T-helper 1 cell treated with Interleukin-12 subunit alpha and Interleukin-12 subunit beta and Interleukin-4 antibody, amounts not matched to agents 30 μg/mL and 1 μg/mL, for 36 hours (primary cell): Measurements from ENCODE around the gene RAB20.
"Not testable (repeated sequence)": the region's sequence is repeated elsewhere in the genome, so short reads cannot be mapped to it uniquely, and the experiment has no call there.

Source experiments
- H3K27ac Mint-ChIP-seq: one replicate; pipeline ENCODE4 v1.8.0; 2021; ENCODE audit warnings: mild to moderate bottlenecking, mixed read lengths
- H3K27me3 Mint-ChIP-seq: one replicate; pipeline ENCODE4 v1.8.0; 2021; ENCODE audit warnings: low read depth, mixed read lengths
- H3K36me3 Mint-ChIP-seq: one replicate; pipeline ENCODE4 v1.8.0; 2021; ENCODE audit warnings: low read depth, mixed read lengths
- H3K4me1 Mint-ChIP-seq: one replicate; pipeline ENCODE4 v1.8.0; 2021; ENCODE audit warnings: low read depth, mixed read lengths
- H3K4me3 Mint-ChIP-seq: one replicate; pipeline ENCODE4 v1.8.0; 2021; ENCODE audit warnings: mild to moderate bottlenecking, moderate library complexity, mixed read lengths
- H3K9me3 Mint-ChIP-seq: one replicate; pipeline ENCODE4 v1.8.0; 2021; ENCODE audit warnings: mixed read lengths

RAB20 gene

GRCh38 chr13:110582421-110582954 lies 21.0 kb upstream of the RAB20 start:
- Mint-ChIP-seq H3K27ac (no peak overlapping the region), H3K4me3 (no peak overlapping the region), H3K27me3 (peaks cover 33% of the 10 kb centered on the region), H3K36me3 (no peaks in the 10 kb centered on the region), H3K4me1 (peaks cover 3% of the 10 kb centered on the region), H3K9me3 (no peaks in the 10 kb centered on the region)

- Mint-ChIP-seq H3K9me3 (no peaks in the 10 kb centered on the region), H3K36me3 (no peaks in the 10 kb centered on the region), H3K4me1 (peaks cover 3% of the 10 kb centered on the region), H3K27me3 (peaks cover 40% of the 10 kb centered on the region), H3K27ac (no peak overlapping the region), H3K4me3 (no peak overlapping the region)
These were observed 20.1 kb upstream of the RAB20 start for GRCh38 chr13:110581506-110582185.

GRCh38 chr13:110580800-110581199 lies 19.3 kb upstream of the RAB20 start:
- Mint-ChIP-seq H3K9me3 (no peaks in the 10 kb centered on the region), H3K4me3 (no peak overlapping the region), H3K27me3 (peaks cover 40% of the 10 kb centered on the region), H3K27ac (no peak overlapping the region), H3K4me1 (peaks cover 7% of the 10 kb centered on the region), H3K36me3 (no peaks in the 10 kb centered on the region)

GRCh38 chr13:110578363-110578762 lies 16.8 kb upstream of the RAB20 start:
- Mint-ChIP-seq H3K9me3 (no peaks in the 10 kb centered on the region), H3K4me1 (peaks cover 13% of the 10 kb centered on the region), H3K27me3 (peaks cover 53% of the 10 kb centered on the region), H3K4me3 (no peak overlapping the region), H3K27ac (no peak overlapping the region), H3K36me3 (no peaks in the 10 kb centered on the region)

GRCh38 chr13:110576736-110577476 lies 15.4 kb upstream of the RAB20 start:
- H3K36me3 Mint-ChIP-seq: no peaks in the 10 kb centered on the region
- peaks cover 13% of the 10 kb centered on the region for H3K4me1 Mint-ChIP-seq
- no peak overlapping the region for H3K4me3 Mint-ChIP-seq
- peaks cover 57% of the 10 kb centered on the region for H3K27me3 Mint-ChIP-seq
- no peaks in the 10 kb centered on the region for H3K9me3 Mint-ChIP-seq
- H3K27ac Mint-ChIP-seq: no peak overlapping the region

GRCh38 chr13:110576070-110576394 lies 14.5 kb upstream of the RAB20 start:
- Mint-ChIP-seq H3K36me3 (no peaks in the 10 kb centered on the region), H3K27me3 (peaks cover 56% of the 10 kb centered on the region), H3K27ac (no peak overlapping the region), H3K9me3 (no peaks in the 10 kb centered on the region), H3K4me3 (peak overlapping the region; percentile 13), H3K4me1 (peaks cover 10% of the 10 kb centered on the region)

GRCh38 chr13:110575322-110576069 lies 14.0 kb upstream of the RAB20 start:
- Mint-ChIP-seq H3K27me3 (peaks cover 54% of the 10 kb centered on the region), H3K4me3 (peak overlapping the region; percentile 33), H3K4me1 (peaks cover 10% of the 10 kb centered on the region), H3K36me3 (no peaks in the 10 kb centered on the region), H3K9me3 (no peaks in the 10 kb centered on the region), H3K27ac (no peak overlapping the region)

GRCh38 chr13:110574161-110574560 lies 12.6 kb upstream of the RAB20 start:
- H3K4me3 Mint-ChIP-seq: no peak overlapping the region
- H3K4me1 Mint-ChIP-seq: peaks cover 10% of the 10 kb centered on the region
- no peaks in the 10 kb centered on the region for H3K36me3 Mint-ChIP-seq
- no peaks in the 10 kb centered on the region for H3K9me3 Mint-ChIP-seq
- H3K27ac Mint-ChIP-seq: no peak overlapping the region
- H3K27me3 Mint-ChIP-seq: peaks cover 53% of the 10 kb centered on the region

GRCh38 chr13:110572778-110573118 lies 11.2 kb upstream of the RAB20 start:
- Mint-ChIP-seq H3K36me3 (no peaks in the 10 kb centered on the region), H3K9me3 (no peaks in the 10 kb centered on the region), H3K4me1 (peaks cover 10% of the 10 kb centered on the region), H3K4me3 (no peak overlapping the region), H3K27me3 (peaks cover 54% of the 10 kb centered on the region), H3K27ac (no peak overlapping the region)

- Mint-ChIP-seq H3K27me3 (peaks cover 50% of the 10 kb centered on the region), H3K27ac (no peak overlapping the region), H3K4me3 (no peak overlapping the region), H3K36me3 (no peaks in the 10 kb centered on the region), H3K4me1 (peaks cover 10% of the 10 kb centered on the region), H3K9me3 (no peaks in the 10 kb centered on the region)
These were observed 10.6 kb upstream of the RAB20 start for GRCh38 chr13:110571896-110572777.

GRCh38 chr13:110570886-110571285 lies 9.4 kb upstream of the RAB20 start:
- H3K36me3 Mint-ChIP-seq: no peaks in the 10 kb centered on the region
- H3K27me3 Mint-ChIP-seq: peaks cover 47% of the 10 kb centered on the region
- H3K4me3 Mint-ChIP-seq: no peak overlapping the region
- peaks cover 6% of the 10 kb centered on the region for H3K4me1 Mint-ChIP-seq
- H3K9me3 Mint-ChIP-seq: no peaks in the 10 kb centered on the region
- H3K27ac Mint-ChIP-seq: no peak overlapping the region

- H3K4me1 Mint-ChIP-seq, H3K4me3 Mint-ChIP-seq, H3K27ac Mint-ChIP-seq, H3K9me3 Mint-ChIP-seq, H3K36me3 Mint-ChIP-seq: not testable (repeated sequence)
- peaks cover 44% of the 10 kb centered on the region for H3K27me3 Mint-ChIP-seq
These were observed 8.4 kb upstream of the RAB20 start for GRCh38 chr13:110569962-110570361.

- no peak overlapping the region for H3K27ac Mint-ChIP-seq
- no peaks in the 10 kb centered on the region for H3K36me3 Mint-ChIP-seq
- H3K9me3 Mint-ChIP-seq: no peaks in the 10 kb centered on the region
- H3K27me3 Mint-ChIP-seq: peaks cover 46% of the 10 kb centered on the region
- H3K4me3 Mint-ChIP-seq: no peak overlapping the region
- H3K4me1 Mint-ChIP-seq: peaks cover 2% of the 10 kb centered on the region
These were observed 7.1 kb upstream of the RAB20 start for GRCh38 chr13:110568612-110569011.

- Mint-ChIP-seq H3K9me3 (no peaks in the 10 kb centered on the region), H3K4me3 (no peak overlapping the region), H3K27ac (no peak overlapping the region), H3K36me3 (peaks cover 1% of the 10 kb centered on the region), H3K4me1 (peaks cover 5% of the 10 kb centered on the region), H3K27me3 (peaks cover 44% of the 10 kb centered on the region)
These were observed 4.6 kb upstream of the RAB20 start for GRCh38 chr13:110566171-110566570.
